ENCODE results near the gene NTRK2.

NTRK2 gene

GRCh38 chr9:84780385-84780784 is 110.9 kb downstream of the NTRK2 start:
- Histone ChIP-seq H2AFZ (ENCODE audit: low read depth, low read length) (no peak overlapping the region), H3K27ac (ENCODE audit: low read length) (no peak overlapping the region), H4K20me1 (ENCODE audit: insufficient read depth, low read length) (no peaks in the 10 kb centered on the region), H3K79me2 (ENCODE audit: insufficient read depth, low read length) (no peaks in the 10 kb centered on the region), H3K36me3 (ENCODE audit: insufficient read depth, low read length) (no peaks in the 10 kb centered on the region), H3K4me1 (ENCODE audit: insufficient read depth, low read length) (no peaks in the 10 kb centered on the region), H3K9me3 (ENCODE audit: insufficient read depth, low read length, severe bottlenecking) (no peaks in the 10 kb centered on the region), H3K27me3 (ENCODE audit: insufficient read depth, low read length, poor library complexity) (no peaks in the 10 kb centered on the region), H3K4me3 (ENCODE audit: low read depth in 1 of 2, low read length in 2 of 2) (no peak overlapping the region), H3K4me2 (ENCODE audit: insufficient read depth, low read length) (no peak overlapping the region), H3K9ac (ENCODE audit: low read depth, low read length) (no peak overlapping the region)
- no peak for DNase-seq
- TF ChIP-seq CTCF (IDR thresholded peaks at IDR 0.05; ENCODE audit: borderline replicate concordance, extremely low read depth, low read length, poor library complexity, severe bottlenecking) (no peak), EZH2 (IDR thresholded peaks at IDR 0.05; ENCODE audit: borderline replicate concordance, low read depth, low read length, severe bottlenecking) (no peak)
- ATAC-seq (ENCODE audit: insufficient read depth, low read depth) = no peak

- Histone ChIP-seq H3K4me2 (ENCODE audit: insufficient read depth, low read length) (no peak overlapping the region), H3K79me2 (ENCODE audit: insufficient read depth, low read length) (no peaks in the 10 kb centered on the region), H3K27ac (ENCODE audit: low read length) (no peak overlapping the region), H3K4me3 (ENCODE audit: low read depth in 1 of 2, low read length in 2 of 2) (no peak overlapping the region), H3K36me3 (ENCODE audit: insufficient read depth, low read length) (no peaks in the 10 kb centered on the region), H4K20me1 (ENCODE audit: insufficient read depth, low read length) (no peaks in the 10 kb centered on the region), H3K9ac (ENCODE audit: low read depth, low read length) (no peak overlapping the region), H3K9me3 (ENCODE audit: insufficient read depth, low read length, severe bottlenecking) (no peaks in the 10 kb centered on the region), H3K27me3 (ENCODE audit: insufficient read depth, low read length, poor library complexity) (no peaks in the 10 kb centered on the region), H3K4me1 (ENCODE audit: insufficient read depth, low read length) (no peaks in the 10 kb centered on the region), H2AFZ (ENCODE audit: low read depth, low read length) (no peak overlapping the region)
- TF ChIP-seq CTCF (IDR thresholded peaks at IDR 0.05; ENCODE audit: borderline replicate concordance, extremely low read depth, low read length, poor library complexity, severe bottlenecking) (peak; percentile 31), EZH2 (IDR thresholded peaks at IDR 0.05; ENCODE audit: borderline replicate concordance, low read depth, low read length, severe bottlenecking) (no peak)
- ATAC-seq (ENCODE audit: insufficient read depth, low read depth) = no peak
- DNase-seq = peak; percentile 4
Observed at GRCh38 chr9:84781458-84781857, 111.9 kb downstream of the NTRK2 start.

DNA sequence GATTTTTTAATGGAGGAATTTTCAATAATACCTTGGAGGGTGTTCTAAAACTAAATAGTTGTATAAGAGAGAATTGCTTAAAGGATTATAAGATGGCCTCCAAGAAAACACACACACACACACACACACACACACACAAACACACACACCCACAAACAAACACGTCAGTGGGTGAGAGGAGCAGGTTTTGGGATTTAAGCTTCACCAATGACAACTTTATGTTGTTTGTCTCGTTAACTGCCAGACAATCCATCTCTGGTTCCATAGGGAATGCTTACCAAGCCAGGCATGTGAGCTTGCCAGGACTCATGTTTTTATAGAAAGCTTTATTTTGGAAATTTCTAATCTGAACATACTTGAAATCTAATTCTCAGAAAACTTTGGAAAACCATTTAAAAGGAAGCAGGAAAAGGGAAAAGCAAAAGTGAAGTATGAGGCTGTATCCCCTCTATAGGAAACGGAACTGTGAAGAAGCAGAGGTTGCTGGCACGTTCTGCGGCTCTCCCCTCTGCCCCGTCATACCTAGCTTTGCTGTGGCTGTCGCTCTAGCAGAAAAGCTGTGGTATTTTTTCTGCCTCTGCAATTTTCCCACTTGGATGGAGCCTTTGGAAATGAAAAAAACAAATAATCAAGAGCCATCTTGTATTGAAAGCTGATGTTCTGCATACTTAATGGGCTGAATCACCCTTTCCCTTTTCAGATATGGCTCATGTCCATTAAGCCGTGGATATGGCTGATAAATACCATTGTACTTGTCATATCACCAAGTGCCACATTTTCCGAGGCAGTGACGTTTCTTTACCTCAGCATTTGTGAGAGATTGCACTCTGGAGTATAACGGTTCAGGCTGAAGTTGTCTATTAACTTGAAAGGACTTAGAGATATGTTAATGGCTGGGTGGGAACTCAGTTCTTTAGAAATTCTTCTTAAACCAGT is 112.7 kb downstream of the NTRK2 start:
- no peaks in the 10 kb centered on the region for H3K4me1 ChIP-seq (ENCODE audit: insufficient read depth, low read length)
- no peaks in the 10 kb centered on the region for H3K36me3 ChIP-seq (ENCODE audit: insufficient read depth, low read length)
- H3K4me2 ChIP-seq (ENCODE audit: insufficient read depth, low read length) = no peak overlapping the region
- TF ChIP-seq EZH2 (IDR thresholded peaks at IDR 0.05; ENCODE audit: borderline replicate concordance, low read depth, low read length, severe bottlenecking) = no peak
- no peak for TF ChIP-seq CTCF (IDR thresholded peaks at IDR 0.05; ENCODE audit: borderline replicate concordance, extremely low read depth, low read length, poor library complexity, severe bottlenecking)
- H2AFZ ChIP-seq (ENCODE audit: low read depth, low read length) = no peak overlapping the region
- H4K20me1 ChIP-seq (ENCODE audit: insufficient read depth, low read length) = no peaks in the 10 kb centered on the region
- no peaks in the 10 kb centered on the region for H3K9me3 ChIP-seq (ENCODE audit: insufficient read depth, low read length, severe bottlenecking)
- H3K79me2 ChIP-seq (ENCODE audit: insufficient read depth, low read length) = no peaks in the 10 kb centered on the region
- ATAC-seq (ENCODE audit: insufficient read depth, low read depth) (no peak), DNase-seq (no peak)
- H3K27me3 ChIP-seq (ENCODE audit: insufficient read depth, low read length, poor library complexity) = no peaks in the 10 kb centered on the region
- no peak overlapping the region for H3K27ac ChIP-seq (ENCODE audit: low read length)
- H3K9ac ChIP-seq (ENCODE audit: low read depth, low read length) = no peak overlapping the region
- no peak overlapping the region for H3K4me3 ChIP-seq (ENCODE audit: low read depth in 1 of 2, low read length in 2 of 2)
